ENCODE results near the gene RAX.

DNA sequence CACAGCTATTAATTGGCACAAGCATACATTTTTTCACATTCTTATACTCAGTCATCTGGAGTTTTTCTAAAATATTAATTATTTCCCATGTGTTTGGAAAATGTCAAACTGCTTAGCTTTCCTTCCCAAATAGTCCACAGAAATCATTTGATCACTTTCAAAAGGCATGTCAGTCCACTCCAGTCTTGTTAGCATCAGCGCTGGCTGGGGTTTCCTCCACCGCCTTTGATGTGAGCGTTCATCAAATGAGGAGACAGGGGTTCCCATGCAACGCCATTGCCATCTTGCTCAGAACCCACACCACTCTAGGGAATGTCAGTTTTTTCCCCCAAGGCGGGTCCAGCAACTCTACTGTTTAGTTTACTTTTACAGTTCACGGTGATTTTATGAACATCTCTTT lies 13.1 kb upstream of the RAX start:
- TF ChIP-seq POLR2A (IDR thresholded peaks at IDR 0.05; ENCODE audit: low read depth, low read length) (no peak), POLR2AphosphoS5 (IDR thresholded peaks at IDR 0.05; ENCODE audit: low read depth, low read length) (no peak), TAF1 (IDR thresholded peaks at IDR 0.05; ENCODE audit: borderline replicate concordance, low read depth, low read length) (no peak)

Measured in GM12892 (cell line).